Karpas-422 (cell line): ENCODE results near the gene TNNI2. TPM values are rescaled to one million over a fixed set of nuclear protein-coding genes. Genes with fewer than 3 reads are reported as not detected.
"Not testable (repeated sequence)": the region's sequence is repeated elsewhere in the genome, so short reads cannot be mapped to it uniquely, and the experiment has no call there.

Experiments
- DNase-seq: peaks from one replicate; pipeline ENCODE4 v3.0.0-alpha.2; 2015
- H2AFZ ChIP-seq: fragments of 200-600 bp; sonication (generic); 2 replicates; pipeline ENCODE4 v1.6.1; 2014; ENCODE audit warnings: antibody characterized with exemption, low read length, mixed read lengths
- H3K27ac ChIP-seq: fragments of 200-600 bp; sonication (generic); 2 replicates; pipeline ENCODE4 v1.5.1; 2014; ENCODE audit warnings: mild to moderate bottlenecking, low read length, moderate library complexity
- H3K27me3 ChIP-seq: fragments of 200-600 bp; sonication (generic); 2 replicates; pipeline ENCODE4 v1.6.1; 2014; ENCODE audit warnings: low read length, mixed read lengths
- H3K36me3 ChIP-seq: fragments of 200-600 bp; sonication (generic); 2 replicates; pipeline ENCODE4 v1.6.1; 2014; ENCODE audit warnings: low read length, mixed read lengths; ENCODE audit not compliant: insufficient read depth
- H3K4me1 ChIP-seq: fragments of 200-600 bp; sonication (generic); 2 replicates; pipeline ENCODE4 v1.6.1; 2014; ENCODE audit warnings: mild to moderate bottlenecking, low read length, mixed read lengths
- H3K4me2 ChIP-seq: fragments of 200-600 bp; sonication (generic); 2 replicates; pipeline ENCODE4 v1.6.1; 2014; ENCODE audit warnings: low read length, low read depth, mild to moderate bottlenecking; ENCODE audit not compliant: poor library complexity, severe bottlenecking
- H3K4me3 ChIP-seq: fragments of 200-600 bp; sonication (generic); 2 replicates; pipeline ENCODE4 v1.5.1; 2014; ENCODE audit warnings: mild to moderate bottlenecking, antibody characterized with exemption, low read length, mixed read lengths
- H3K79me2 ChIP-seq: fragments of 200-600 bp; sonication (generic); 2 replicates; pipeline ENCODE4 v1.6.1; 2014; ENCODE audit warnings: mild to moderate bottlenecking, low read length, mixed read lengths
- H3K9ac ChIP-seq: fragments of 200-600 bp; sonication (generic); 2 replicates; pipeline ENCODE4 v1.6.0; 2014; ENCODE audit warnings: low read length
- H3K9me2 ChIP-seq: fragments of 200-600 bp; sonication (generic), shearing (Covaris generic); replicated peaks from 2 replicates; pipeline ENCODE4 v1.6.0; 2014; ENCODE audit warnings: mild to moderate bottlenecking, low read length, moderate library complexity; ENCODE audit not compliant: insufficient read depth
- H3K9me3 ChIP-seq: fragments of 300-700, 200-600 bp; sonication (generic); 2 replicates; pipeline ENCODE4 v1.6.1; 2014; ENCODE audit warnings: low read length, mixed read lengths
- H4K20me1 ChIP-seq: fragments of 200-600 bp; sonication (generic); 2 replicates; pipeline ENCODE4 v1.6.1; 2014; ENCODE audit warnings: mild to moderate bottlenecking, antibody characterized with exemption, low read length, low read depth; ENCODE audit not compliant: insufficient read depth
- total RNA-seq: library from RNA; depleted of rRNA; stranded (reverse); fragments of >200 nt; shearing (Covaris generic); gene quantifications from 2 replicates; pipeline ENCODE4 v1.2.3, GENCODE V29; 2014; ENCODE audit warnings: low replicate concordance

TNNI2 gene
- total RNA-seq, 1 experiment from 2014 or later, result not detected

- Histone ChIP-seq H3K9me3 (no peaks in the 10 kb centered on the region), H3K4me3 (no peak overlapping the region), H3K4me2 (no peak overlapping the region), H3K27ac (no peak overlapping the region), H3K9me2 (no peaks in the 10 kb centered on the region), H4K20me1 (peaks cover 13% of the 10 kb centered on the region; the same call in 1 of the 2 replicates), H3K36me3 (no peaks in the 10 kb centered on the region), H3K79me2 (no peaks in the 10 kb centered on the region), H3K9ac (no peak overlapping the region), H3K4me1 (peaks cover 15% of the 10 kb centered on the region), H3K27me3 (no peaks in the 10 kb centered on the region), H2AFZ (no peak overlapping the region)
- no peak for DNase-seq
Observed at GRCh38 chr11:1884303-1884700, 45.5 kb downstream of the TNNI2 start.

- not testable (repeated sequence) for H3K79me2 ChIP-seq, H3K27ac ChIP-seq, H3K9me2 ChIP-seq, H2AFZ ChIP-seq, DNase-seq, H3K36me3 ChIP-seq, H4K20me1 ChIP-seq, H3K9me3 ChIP-seq, H3K4me2 ChIP-seq, H3K4me3 ChIP-seq, H3K4me1 ChIP-seq, H3K27me3 ChIP-seq, H3K9ac ChIP-seq
Observed at GRCh38 chr11:1886551-1886950, 47.8 kb downstream of the TNNI2 start.

DNA sequence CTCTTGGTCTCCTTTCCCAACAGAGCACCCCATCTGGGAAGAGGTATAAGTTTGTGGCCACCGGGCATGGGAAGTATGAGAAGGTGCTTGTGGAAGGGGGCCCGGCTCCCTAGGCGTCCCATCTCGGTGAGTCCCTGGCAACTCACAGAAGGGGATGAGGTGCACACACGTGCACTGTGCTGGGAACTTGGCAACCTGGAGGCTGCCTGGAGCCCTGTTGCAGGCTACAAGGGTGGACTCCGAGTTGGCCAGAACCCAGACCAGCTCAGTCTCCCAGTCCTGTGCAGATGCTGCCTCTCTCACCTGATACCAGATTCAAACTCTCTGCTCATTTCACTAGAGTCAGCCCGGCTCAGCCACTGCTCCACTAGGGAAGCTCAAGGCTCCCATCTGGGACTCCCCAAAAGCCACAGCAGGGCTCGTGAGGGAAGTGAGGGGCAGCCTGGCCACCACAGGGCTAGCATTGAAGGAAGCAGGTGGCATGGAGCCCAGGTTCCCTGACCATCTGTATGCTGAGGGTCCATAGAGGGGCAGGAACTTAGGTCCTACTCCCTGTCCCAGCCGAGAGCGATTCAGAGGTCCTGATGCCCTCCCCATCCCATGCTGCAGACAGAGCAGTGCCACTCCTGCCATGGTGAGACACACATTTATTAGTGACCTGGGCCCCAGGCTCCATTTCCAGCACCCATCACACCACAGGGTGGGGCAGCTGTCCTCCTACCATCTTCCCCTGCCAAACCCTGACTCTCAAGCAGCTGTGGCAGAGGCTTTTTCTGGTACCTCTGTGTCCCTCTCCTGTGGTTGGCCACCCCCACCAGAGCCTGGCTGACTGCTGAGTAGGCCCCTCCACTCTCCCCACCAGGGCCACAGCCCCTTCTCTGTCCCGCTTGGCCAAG is 48.9 kb downstream of the TNNI2 start:
- Histone ChIP-seq H3K9ac (no peak overlapping the region), H3K9me2 (no peaks in the 10 kb centered on the region), H4K20me1 (no peaks in the 10 kb centered on the region; the same call in 1 of the 2 replicates), H3K4me3 (no peak overlapping the region), H3K79me2 (no peaks in the 10 kb centered on the region), H3K27me3 (no peaks in the 10 kb centered on the region), H3K4me2 (no peak overlapping the region), H2AFZ (no peak overlapping the region), H3K36me3 (no peaks in the 10 kb centered on the region), H3K9me3 (no peaks in the 10 kb centered on the region), H3K4me1 (no peaks in the 10 kb centered on the region), H3K27ac (no peak overlapping the region)
- no peak for DNase-seq

GRCh38 chr11:1888347-1888753 is 49.6 kb downstream of the TNNI2 start:
- Histone ChIP-seq H3K4me2 (no peak overlapping the region), H3K36me3 (no peaks in the 10 kb centered on the region), H3K4me1 (no peaks in the 10 kb centered on the region), H3K27me3 (no peaks in the 10 kb centered on the region), H3K4me3 (no peak overlapping the region), H2AFZ (no peak overlapping the region), H3K9me2 (no peaks in the 10 kb centered on the region), H3K79me2 (no peaks in the 10 kb centered on the region), H3K9me3 (no peaks in the 10 kb centered on the region), H3K27ac (no peak overlapping the region), H3K9ac (no peak overlapping the region), H4K20me1 (no peaks in the 10 kb centered on the region)
- DNase-seq, result no peak

- DNase-seq, result no peak
- Histone ChIP-seq H3K9me2 (no peaks in the 10 kb centered on the region), H3K79me2 (no peaks in the 10 kb centered on the region), H3K9ac (no peak overlapping the region), H3K9me3 (no peaks in the 10 kb centered on the region), H3K27me3 (no peaks in the 10 kb centered on the region), H3K4me2 (no peak overlapping the region), H4K20me1 (no peaks in the 10 kb centered on the region), H3K4me1 (no peaks in the 10 kb centered on the region), H2AFZ (no peak overlapping the region), H3K36me3 (no peaks in the 10 kb centered on the region), H3K27ac (no peak overlapping the region), H3K4me3 (no peak overlapping the region)
Observed at GRCh38 chr11:1888811-1889210, 50.0 kb downstream of the TNNI2 start.

GRCh38 chr11:1889224-1889930 is 50.6 kb downstream of the TNNI2 start:
- Histone ChIP-seq H3K9me2 (no peaks in the 10 kb centered on the region), H2AFZ (no peak overlapping the region), H3K27me3 (no peaks in the 10 kb centered on the region), H3K36me3 (no peaks in the 10 kb centered on the region), H3K79me2 (no peaks in the 10 kb centered on the region), H3K27ac (no peak overlapping the region), H3K4me1 (no peaks in the 10 kb centered on the region), H3K9me3 (no peaks in the 10 kb centered on the region), H4K20me1 (no peaks in the 10 kb centered on the region), H3K4me2 (no peak overlapping the region), H3K9ac (no peak overlapping the region), H3K4me3 (no peak overlapping the region)
- DNase-seq, result no peak

- Histone ChIP-seq H3K79me2 (no peaks in the 10 kb centered on the region), H3K27ac (no peak overlapping the region), H3K9me3 (no peaks in the 10 kb centered on the region), H3K9me2 (no peaks in the 10 kb centered on the region), H3K9ac (no peak overlapping the region), H3K4me3 (no peak overlapping the region), H3K4me2 (no peak overlapping the region), H3K27me3 (no peaks in the 10 kb centered on the region), H3K36me3 (no peaks in the 10 kb centered on the region), H4K20me1 (no peaks in the 10 kb centered on the region), H3K4me1 (no peaks in the 10 kb centered on the region), H2AFZ (no peak overlapping the region)
- DNase-seq, result no peak
Observed at GRCh38 chr11:1889941-1890855, 51.4 kb downstream of the TNNI2 start.
